Amniotic stem cell (primary cell): Measurements from ENCODE around the gene MOB1A.
"Not testable (repeated sequence)": the region's sequence is repeated elsewhere in the genome, so short reads cannot be mapped to it uniquely, and the experiment has no call there.

Source experiments
- DNase-seq: peaks from one replicate; lab custom pipeline; 2025; lab: John Stamatoyannopoulos, UW

The MOB1A gene

DNA sequence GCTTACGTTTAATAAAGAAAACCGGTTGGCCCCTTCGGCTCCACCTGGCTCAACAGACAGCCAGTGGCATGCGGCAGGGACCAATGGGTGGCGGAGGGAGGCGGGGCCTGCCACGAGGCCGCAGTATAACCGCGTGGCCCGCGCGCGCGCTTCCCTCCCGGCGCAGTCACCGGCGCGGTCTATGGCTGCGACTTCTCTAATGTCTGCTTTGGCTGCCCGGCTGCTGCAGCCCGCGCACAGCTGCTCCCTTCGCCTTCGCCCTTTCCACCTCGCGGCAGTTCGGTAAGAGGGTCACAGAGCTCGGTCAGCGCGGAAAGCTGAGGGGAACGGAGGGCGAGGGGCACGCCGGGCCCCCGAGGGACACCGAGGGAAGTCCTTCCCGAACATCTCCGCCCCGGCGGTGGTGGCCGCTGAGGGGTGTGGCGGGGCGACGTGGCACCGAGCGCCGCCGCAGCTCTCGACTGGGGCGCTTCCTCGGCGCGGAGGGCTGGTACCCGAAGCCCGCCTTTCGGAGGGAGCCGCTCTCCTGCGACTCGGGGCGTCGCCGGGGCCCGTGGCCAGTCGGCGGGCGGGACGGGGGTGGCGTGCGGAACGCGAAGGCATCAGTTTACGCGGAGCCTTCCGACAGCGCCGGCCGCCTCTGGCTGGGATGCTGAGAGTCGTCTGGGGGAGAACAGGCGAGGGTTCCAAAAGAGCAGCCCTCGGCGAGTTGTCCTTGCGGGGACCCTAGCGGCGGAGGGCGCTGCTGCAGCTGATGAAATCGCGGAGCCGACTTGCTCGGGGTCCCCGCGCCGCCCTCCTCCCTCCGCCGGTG lies 20.0 kb upstream of the MOB1A start, which contains the start of gene MTHFD2:
MTHFD2 (plus strand) TSS at position 155 of the 814 bp plus-strand sequence; CDS start at position 182, 27 bp downstream.
- DNase-seq, result peak; percentile 89

DNA sequence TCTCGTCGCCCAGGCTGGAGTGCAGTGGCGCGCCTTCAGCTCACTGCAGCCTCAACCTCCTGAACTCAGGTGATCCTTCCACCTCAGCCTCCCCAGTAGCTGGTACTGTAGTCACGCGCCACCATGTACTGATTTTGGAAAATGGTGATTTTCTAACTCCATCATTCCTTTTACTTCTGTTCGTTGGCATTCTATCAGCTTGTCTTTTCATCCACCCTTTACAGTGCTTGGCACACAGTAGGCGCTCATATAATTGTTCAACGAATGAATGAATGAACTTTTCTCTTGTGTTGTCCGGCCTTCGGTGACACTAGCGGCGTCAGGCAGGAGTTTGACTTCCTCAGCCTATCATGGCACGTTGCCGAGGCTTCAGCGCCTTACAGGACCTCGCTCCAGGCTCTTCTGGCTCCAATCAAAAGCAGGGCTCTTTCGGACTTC lies 19.4 kb upstream of the MOB1A start:
- peak; percentile 97 for DNase-seq

DNA sequence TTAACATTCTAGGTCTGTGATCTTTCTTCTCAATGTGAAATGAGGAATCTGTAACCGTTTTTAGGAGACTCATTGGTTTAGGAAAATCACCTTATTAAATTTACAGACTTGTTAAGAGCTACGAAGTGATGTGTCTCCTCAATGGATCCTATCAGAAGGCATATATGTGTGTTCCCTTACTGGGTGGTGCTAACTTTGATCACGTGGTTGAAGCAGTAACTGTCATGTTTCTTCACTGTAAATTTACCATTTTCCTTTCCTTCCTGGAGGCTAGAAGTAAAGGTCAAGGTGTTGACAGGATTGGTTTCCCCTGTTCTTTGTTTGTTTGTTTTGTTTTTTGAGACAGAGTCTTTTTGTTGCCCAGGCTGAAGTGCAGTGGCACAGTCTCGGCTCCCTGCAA lies 18.4 kb upstream of the MOB1A start:
- DNase-seq, result no peak

DNA sequence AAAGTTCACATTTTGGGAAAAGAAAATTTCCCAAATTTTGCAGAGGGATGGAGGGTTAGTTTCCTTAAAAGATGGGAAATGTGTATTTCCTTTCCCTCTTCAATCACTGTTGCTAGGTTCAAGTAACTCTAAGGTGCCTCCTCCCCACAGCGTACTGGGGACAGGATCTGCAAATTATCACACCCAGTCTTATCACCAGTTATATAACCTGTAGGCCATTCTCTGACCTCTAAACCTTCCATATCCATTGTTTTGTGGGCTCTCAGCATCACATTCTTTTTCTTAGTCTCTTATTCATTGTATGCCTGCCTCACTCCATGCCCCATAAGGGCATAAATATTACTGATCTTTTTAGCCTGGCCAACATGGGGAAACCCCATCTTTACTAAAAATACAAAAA lies 16.1 kb upstream of the MOB1A start:
- no peak for DNase-seq

DNA sequence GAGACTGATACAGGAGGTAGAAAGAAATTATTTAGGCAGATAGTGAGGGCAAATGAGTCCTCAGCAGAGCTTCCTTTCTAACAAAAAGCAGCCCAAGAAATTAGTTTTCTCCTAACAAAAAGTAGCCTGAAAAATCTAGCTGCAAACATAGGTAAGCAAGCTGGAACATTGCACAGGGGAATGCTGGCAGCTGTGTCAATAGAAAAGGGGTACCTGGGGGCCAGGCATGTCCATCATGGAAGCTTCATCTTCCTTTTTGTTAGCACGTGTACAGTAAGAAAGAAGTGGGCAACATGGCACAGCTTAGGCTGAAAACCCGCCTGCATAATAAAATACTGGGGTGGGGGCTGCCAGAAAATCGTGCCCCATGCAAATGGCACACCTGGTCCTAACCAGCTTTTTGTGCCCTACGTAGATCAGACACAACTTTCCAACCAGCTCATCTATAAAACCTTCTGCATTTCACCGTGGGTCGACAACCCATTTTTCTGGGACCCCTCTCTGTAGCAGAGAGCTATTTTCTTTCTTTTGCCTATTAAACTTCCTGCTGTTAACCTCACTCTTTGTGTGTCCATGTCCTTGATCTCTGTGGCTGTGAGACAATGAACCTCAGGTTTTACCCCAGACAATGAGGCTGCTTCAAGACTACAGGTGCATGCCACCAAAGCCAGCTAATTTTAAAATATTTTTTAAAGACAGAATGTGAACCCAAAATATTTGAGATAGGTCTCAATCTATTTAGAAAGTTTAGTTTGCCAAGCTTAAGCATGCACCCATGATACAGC lies 13.1 kb upstream of the MOB1A start:
- DNase-seq, result no peak

DNA sequence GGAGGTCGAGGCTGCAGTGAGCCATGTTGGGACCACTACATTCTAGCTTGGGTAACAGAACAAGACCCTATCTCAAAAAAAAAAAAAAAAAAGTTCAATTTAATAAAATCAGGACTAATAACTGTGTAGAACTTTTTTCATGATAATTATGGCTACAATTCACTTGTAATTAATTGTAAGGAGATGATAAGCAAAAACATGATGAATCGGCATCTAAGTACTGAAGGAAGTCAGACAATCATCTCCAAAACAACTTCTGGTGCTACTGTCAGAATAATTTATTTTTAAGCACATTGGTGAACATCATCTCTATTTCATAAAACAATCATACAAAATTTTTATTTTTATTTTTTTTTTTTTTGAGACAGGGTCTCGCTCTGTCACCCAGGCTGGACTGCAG lies 10.0 kb upstream of the MOB1A start:
- DNase-seq, result no peak

DNA sequence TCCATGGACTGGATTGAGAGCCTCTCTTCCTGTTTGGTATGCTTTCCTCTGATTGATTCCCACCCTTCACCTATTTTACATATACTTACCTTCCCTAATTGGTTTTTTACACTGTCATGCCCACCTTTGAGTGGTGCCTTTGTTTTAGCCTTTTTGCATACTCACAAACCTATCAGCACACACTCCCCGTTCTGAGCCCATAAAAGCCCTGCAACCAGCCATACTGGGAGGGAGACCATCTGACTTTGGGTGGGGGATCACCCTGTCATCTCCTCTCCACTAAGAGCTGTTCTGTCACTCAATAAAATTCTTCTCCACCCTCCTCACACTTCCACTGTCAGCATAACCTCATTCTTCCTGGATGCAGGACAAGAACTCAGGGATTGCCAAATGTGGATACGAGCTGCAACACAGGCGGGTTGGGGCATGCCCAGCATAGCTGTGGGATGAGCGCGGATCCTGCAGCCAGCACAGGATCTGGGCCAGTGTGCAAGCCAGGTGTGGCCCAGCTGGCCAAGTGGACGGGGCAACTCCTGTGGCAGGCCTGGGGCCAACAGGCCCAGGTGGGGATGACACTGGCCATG lies 9.4 kb upstream of the MOB1A start:
- DNase-seq, result no peak

DNA sequence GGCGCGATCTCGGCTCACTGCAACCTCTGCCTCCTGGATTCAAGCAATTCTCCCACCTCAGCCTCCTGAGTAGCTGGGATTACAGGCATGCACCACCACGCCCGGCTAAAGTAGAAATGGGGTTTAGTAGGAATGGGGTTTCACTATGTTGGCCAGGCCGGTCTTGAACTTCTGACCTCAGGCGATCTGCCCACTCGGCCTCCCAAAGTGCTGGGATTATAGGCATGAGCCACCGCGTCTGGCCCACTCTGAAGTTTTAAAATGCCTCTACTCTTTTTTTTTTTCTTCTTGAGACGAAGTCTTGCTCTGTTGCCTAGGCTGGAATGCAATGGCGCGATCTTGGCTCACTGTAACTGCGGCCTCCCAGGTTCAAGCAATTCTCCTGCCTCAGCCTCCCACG lies 8.0 kb upstream of the MOB1A start:
- not testable (repeated sequence) for DNase-seq

DNA sequence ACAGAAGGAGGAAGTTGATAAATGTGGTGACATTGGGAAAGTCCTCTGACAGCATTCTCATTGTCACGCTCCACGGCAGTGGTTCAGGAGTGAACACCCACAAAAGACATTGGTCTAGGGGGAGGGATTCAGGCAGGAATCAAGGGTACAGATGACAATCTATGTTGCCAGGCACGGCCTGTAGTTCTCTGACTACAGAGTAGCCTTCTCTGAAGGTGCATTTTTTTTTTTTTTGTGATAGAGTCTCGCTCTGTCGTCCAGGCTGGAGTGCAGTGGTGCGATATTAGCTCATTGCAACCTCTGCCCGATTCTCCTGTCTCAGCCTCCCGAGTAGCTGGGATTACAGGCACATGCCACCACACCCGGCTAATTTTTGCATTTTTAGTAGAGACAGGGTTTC lies 7.4 kb upstream of the MOB1A start:
- no peak for DNase-seq

DNA sequence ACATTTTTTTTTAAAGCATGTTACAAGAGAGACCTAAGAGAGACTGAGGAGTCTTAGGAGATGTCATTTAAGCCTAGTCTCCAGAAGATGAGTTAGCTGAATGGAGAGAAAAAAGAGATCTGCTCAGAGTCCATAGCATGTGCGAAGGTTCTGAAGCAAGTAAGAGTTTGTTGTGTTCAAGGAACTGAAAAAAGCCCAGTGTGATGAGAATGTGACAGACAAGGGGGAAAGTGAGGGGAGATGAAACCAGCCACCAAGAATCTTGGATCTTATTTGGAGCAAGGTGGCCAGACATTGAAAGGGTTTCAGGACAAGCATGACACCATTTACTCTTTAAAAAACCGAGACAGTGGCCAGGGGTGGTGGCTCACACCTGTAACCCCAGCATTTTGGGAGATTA lies 5.2 kb upstream of the MOB1A start:
- DNase-seq, result no peak

DNA sequence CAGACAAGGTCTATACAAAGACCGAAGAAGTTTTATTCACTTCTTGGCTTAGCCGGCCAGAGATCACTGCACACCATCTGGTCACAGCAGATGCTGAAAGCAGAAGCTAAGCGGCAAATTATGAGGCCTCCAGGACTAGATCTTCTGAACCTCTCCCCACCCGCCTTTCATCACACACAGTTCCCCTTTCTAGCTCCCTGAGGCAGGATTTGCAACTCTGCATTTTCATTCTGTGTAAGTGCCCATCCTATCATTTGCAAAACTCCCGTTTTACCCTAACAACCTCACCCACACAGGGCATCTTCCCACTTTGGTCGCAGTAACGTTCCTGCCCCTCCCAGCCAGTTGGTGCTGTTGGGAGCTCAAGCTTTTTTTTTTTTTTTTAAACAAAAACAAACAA lies 3.1 kb upstream of the MOB1A start:
- no peak for DNase-seq

DNA sequence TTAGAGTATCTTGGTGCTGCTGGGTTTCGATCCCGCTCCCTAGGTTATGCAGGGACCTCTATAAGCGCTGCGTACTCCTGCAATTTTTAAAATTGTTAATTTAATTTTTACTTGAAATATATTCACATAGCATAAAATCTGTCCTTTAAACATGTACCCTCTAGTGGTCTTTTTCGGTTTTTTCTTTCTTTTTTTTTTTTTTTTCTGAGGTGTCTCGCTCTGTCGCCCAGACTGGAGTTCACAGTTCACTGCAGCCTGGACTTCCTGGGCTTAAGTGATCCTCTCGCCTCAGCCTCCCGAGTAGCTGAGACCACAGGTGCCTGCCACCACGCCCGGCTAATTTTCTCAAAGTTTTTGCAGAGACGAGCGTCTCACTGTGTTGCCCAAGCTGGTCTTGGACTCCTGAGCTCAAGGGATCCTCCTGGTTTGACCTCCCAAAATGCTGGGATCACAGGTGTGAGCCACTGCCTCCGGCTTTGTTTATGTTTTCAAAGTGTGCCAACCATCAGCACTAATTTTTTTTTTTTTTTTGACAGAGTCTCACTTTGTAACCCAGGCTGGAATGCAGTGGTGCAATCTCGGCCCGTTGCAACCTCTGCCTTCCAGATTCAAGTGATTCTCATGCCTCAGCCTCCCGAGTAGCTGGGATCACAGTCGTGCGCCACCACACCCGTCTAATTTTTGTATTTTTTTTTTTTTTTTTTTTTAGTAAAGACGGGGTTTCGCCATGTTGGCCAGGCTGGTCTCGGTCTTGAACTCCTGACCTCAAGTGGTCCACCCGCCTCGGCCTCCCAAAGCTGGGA lies 585 bp upstream of the MOB1A start:
- DNase-seq, result no peak

DNA sequence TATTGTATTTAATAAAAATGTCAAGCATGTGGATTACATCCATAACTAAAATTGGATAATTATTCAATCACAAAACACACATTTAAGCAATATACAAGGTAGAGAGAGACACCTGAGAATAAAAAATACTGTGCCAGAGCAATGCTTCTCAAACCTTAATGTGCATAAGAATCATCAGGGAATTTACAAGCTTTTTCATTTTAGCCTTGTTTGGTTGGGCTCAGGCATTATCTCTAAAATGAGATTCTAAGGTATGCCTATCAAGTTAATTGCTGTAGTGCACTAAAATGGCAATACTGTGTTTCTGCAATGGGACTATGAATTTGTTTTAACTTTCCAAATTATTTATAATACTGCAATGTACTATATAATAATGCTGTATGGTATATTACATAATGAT lies 983 bp downstream of the MOB1A start:
- DNase-seq, result no peak

DNA sequence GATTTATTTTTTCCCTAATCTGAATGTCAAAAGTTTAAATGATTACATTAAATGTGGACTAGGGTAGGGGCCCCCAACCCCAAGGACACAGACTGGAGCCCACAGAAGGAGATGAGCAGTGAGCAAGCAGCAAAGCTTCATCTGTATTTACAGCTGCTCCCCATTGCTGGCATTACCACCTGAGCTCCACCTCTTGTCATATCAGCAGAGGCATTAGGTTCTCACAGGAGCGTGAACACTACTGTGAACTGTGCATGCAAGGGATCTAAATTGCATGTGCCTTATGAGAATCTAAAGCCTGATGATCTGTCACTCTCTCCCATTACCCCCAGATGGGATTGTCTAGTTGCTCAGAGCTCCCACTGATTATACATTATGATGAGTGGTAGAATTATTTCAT lies 3.8 kb downstream of the MOB1A start:
- DNase-seq, result no peak

DNA sequence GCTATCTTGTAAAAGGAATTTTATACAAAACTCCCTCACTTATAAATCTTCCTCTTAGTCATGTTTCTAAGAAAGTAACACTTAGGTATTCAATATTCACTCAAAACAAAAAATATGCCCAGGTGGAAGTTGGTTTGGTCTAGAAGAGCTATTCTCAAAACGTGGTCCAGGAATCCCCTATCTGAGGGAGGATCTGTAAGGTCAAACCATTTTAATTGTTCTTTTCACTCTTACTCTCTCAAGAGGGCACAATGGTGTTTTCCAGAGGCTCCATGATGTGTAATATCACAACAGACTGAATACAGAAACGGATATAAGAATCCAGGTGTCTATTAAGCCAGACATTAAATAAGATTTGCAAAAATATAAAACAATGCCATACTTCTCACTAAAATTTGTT lies 9.9 kb downstream of the MOB1A start:
- no peak for DNase-seq

DNA sequence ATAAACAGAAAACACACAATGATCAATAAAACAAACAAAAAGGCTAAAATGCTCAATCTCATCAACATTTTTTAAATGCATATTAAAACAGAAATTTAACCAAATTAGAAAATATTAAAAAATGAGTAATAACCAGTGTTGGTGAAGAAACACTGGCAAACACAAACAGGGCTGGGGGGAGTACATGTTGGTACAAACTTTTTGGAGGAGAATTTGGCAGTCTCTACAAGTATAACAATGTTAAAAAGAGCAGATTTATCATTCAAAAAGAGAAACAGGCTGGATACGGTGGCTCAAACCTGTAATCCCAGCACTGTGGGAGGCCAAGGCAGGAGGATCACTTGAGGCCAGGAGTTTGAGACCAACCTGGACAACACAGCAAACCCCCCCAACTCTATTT lies 13.9 kb downstream of the MOB1A start:
- no peak for DNase-seq

DNA sequence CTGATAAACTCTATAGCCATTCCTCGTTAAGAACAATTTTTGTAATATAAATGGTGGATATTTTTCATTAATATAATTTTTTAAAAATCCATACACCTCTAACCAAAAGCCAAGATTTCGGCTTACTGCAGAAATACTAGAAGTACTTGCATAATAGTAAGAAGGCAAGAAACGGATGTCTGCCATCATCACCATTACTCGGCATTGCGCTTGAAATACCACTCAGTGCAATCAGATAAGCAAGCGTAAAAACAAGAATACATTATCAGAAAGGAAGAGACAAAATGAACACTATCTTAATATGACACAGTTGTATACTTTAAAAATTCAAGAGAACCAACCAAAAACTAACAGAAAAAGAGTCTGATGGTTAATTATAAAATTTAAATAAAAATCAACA lies 15.7 kb downstream of the MOB1A start:
- no peak for DNase-seq

DNA sequence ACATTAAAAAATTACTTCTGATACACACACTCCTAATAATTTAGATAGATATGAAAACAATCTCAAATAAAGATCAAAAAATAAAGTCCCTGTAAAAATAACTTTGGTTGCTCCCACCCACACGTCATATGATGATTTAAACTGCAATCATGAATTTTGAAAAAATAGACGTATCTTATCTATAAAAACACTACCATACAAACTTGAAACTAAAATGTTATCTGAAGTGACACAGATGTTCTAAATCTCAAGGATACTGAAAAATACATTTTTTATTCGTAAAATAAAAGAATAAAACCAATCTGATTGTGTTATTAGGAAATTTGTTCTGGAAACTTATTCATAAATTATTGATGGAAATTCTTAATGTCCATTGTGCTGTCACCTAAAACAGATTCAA lies 22.8 kb downstream of the MOB1A start:
- DNase-seq, result no peak

DNA sequence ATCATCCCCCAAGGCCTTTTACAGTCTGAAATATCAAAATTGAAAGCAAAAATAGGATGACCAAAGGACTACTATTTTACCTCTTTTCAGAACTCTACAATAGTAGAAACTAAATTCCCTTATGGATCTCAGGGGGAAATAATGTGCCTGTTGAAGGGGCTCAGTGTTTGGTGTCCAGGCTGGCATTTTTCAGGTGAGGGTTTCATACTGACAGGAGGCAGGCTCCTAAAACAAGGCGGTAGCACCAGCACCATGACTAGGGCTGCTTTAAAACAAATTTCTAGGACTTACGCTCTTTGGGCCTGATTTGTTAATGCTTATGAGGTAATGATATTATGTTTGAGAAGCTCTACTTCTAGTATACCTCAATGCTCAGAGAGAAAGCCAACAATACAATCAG lies 25.7 kb downstream of the MOB1A start:
- no peak for DNase-seq

DNA sequence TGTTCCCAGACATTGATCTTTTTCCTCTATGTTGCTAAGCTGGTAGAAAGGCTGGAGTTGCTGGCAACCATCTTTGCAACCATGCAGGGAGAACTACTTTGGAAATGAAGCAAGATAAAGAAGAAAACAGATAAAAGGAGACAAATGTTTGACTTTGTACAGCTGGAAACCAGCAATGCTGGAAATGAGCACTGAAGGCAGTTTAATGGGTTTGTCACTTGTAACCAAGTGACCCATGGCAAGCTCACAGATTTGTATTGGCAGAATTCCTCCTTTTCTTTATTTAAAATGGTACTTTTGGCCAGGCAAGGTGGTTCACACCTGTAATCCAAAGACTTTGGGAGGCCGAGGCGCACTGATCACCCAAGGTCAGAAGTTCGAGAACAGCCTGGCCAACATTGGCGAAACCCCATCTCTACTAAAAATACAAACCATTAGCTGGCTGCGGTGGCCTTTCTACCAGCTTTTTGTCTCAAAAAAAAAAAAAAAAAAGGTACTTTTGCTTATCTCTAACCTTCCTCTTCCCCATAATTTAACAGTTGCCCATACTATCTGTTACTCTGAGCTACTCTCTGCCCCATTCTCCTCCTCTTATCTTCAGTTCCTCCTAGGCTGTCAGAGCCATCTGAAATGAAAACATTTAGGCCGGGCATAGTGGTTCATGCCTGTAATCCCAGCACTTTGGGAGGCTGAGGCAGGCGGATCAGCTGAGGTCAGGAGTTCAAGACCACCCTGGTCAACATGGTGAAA lies 28.9 kb downstream of the MOB1A start:
- no peak for DNase-seq

DNA sequence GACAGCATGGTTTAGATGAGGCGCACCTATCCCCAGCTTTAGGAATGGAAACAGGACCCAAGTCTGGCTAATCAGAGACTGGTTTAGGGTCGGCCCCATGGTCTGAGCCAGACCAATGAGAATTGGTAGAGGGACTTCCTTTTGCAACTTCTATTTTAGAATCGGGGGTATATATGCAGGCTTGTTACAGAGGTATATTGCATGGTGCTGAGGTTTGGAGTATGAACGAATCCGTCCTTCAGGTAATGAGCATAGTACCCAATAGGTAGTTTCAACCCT lies 29.5 kb downstream of the MOB1A start:
- DNase-seq, result no peak
